GM19397 (cell line): ENCODE results near the gene NID1.
"Not testable (repeated sequence)": the region's sequence is repeated elsewhere in the genome, so short reads cannot be mapped to it uniquely, and the experiment has no call there.

Source experiments
- ATAC-seq: cut with Tn5 transposase; IDR thresholded peaks from one replicate; pipeline ENCODE4 v1.9.1; 2021; ENCODE audit warnings: mild to moderate bottlenecking, moderate library complexity; ENCODE audit not compliant: unreplicated experiment

NID1 gene

DNA sequence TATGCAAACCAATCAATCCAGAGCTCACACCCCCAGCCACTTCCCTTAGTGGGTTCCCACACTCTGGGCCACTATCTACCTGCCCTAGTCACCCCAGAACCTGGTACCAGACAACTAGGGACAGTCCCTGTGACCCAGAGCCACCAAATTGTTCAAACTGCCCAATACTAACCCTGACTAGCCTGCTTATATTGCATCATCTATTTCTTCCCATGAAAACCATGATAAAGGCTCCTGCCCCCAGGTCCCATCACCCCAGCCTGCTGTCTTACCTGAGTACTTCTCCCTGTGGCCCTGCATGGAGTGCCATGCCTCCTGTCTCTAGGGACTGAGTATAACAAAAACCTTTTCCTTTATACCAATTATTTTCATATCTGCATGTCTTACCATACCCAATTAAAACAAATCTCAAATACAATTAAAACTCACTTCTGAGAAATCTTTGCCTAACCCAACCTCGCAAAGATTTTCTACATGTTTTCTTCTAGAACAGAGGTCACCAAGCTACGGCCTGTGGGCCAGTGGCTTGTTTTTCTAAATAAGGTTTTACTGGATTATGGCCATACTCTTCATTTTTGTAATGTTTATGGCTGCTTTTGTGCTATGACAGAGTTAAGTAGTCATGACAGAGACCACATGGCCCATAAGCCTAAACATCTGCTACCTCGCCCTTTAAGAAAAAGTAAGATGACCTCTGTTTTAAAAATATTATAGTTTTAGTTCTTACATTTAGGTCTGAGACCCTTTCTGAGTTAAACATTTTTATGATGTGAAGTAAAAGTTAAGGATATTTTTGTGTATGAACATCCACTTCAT, 31.0 kb upstream of the NID1 start:
- ATAC-seq, result no peak

- ATAC-seq, result no peak
These were observed 28.0 kb upstream of the NID1 start for GRCh38 chr1:236092899-236093298.

DNA sequence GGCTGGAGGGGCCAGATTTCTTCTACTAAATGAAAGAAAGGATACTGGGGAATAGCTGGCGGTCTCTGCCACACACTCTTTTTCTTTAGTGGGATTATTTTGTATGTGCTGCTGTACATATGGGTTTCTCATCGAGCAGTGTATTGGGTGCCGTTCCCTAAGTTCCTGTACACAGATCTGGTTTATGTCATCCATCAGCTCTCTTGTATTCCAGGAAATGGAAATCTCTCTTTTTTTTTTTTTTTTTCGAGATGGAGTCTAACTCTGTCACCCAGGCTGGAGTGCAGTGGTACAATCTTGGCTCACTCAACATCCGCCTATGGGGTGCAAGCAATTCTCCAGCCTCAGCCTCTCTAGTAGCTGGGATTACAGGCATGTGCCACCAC, 27.0 kb upstream of the NID1 start:
- no peak for ATAC-seq

DNA sequence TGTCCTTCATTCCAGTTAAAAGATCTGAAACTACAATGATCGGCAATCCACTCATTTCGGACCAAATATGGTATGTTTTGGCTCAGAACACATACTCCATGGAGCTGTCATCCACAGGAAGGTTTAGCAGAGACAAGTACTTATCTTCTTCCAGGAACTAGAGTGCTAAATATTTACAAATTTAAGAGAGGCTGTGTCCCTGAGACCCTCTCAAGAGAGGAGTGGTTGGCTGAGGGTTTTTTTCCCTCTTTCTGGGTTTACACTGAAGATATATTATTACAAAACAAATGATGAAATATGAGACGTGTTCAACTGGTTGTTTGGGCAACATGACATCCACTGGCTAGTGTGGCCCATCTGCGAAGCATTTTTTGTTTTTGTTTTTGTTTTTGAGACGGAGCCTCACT, 25.9 kb upstream of the NID1 start:
- ATAC-seq, result no peak

DNA sequence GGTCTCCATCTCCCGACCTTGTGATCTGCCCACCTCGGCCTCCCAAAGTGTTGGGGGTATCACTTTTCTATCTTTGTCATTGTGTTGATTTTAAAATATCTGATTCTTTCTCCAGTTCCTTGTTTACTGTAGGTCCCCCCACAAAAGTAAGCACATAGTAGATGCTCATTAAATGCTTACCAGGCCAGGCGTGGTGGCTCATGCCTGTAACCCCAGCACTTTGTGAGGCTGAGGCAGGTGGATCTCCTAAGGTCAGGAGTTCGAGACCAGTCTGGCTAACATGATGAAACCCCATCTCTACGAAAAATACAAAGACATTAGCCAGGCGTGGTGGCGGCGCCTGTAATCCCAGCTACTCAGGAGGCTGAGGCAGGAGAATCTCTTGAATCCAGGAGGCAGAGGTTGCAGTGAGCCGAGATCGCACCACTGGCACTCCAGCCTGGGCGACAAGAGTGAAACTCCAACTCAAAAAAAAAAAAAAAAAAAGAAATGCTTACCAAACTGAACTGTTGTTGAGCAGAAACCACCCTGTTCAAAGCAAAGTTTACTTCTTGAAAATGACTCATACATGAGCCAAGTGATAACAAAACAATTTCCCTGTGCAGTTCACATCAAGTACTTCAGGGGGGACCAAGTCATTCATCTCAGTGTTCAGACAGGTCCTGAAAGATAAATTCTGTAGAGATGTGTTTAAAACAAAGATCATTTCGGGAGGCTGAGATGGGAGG, 24.3 kb upstream of the NID1 start:
- no peak for ATAC-seq

DNA sequence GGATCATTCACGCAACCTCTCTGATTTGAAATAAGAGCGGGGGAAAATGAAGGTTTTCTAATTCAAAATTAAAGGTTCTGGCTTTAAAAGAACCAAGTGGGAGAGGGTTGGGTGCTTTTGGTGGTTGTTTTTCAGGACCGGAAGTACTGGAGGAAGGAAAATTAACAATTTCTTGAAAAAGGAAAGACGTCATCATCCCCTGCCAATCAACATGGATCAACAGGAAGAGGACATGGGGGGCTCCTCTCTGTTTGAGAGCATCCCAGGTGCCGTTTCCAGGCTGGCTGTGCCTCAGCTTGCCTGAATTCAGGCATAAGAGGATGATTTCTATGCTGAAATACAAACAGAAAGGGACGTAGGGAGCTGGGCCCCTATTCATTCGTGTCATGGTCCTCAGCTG, 21.6 kb upstream of the NID1 start:
- ATAC-seq, result no peak

DNA sequence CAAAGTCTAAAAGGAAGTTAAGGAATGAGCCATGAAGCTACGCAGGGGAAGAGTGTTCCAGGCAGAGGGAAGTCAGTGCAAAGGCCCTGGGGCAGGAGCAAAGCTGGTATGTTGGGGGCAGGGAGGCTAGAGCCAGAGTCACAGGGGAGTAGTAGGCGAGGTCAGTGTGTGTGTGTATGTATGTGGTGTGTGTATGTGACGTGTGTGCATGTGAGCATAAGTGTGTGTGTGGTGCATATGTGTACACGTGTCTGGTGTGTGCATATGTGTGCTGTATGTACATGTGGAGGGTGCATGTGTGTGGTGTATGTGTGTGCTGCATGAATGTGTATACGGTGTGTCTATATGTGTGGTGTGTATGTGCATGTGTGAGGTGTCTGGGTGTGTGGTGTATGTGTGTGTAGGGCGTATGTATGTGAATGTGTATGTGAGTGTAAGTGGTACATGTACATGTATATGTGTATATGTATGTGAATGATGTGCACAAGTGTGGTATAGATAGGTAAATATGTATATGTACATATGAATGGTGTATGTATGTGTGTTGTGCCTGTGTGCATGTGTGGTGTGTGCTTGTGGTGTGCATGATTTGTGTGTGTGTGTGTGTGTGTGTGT, 20.8 kb upstream of the NID1 start:
- ATAC-seq, result no peak

GRCh38 chr1:236084386-236084730, 19.5 kb upstream of the NID1 start:
- ATAC-seq, result no peak

- ATAC-seq, result no peak
These were observed 18.9 kb upstream of the NID1 start for GRCh38 chr1:236083650-236084385.

DNA sequence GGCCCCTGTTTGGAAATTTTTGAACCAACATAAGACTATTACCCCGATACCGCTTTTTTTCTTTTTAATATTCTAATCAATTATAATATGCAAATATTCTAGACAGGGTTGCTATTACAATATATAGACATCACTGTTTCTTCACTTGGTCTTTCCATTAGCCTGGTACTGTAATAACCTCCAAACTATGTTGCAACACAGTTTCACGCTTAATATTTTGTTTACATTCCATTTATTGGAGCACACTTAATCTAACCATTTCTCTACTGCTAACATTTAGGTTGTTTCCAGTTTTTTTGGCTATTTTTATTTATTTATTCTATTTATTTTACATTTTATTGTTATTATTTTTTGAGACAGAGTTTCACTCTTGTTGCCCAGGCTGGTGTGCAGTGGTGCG, 17.6 kb upstream of the NID1 start:
- ATAC-seq, result no peak

DNA sequence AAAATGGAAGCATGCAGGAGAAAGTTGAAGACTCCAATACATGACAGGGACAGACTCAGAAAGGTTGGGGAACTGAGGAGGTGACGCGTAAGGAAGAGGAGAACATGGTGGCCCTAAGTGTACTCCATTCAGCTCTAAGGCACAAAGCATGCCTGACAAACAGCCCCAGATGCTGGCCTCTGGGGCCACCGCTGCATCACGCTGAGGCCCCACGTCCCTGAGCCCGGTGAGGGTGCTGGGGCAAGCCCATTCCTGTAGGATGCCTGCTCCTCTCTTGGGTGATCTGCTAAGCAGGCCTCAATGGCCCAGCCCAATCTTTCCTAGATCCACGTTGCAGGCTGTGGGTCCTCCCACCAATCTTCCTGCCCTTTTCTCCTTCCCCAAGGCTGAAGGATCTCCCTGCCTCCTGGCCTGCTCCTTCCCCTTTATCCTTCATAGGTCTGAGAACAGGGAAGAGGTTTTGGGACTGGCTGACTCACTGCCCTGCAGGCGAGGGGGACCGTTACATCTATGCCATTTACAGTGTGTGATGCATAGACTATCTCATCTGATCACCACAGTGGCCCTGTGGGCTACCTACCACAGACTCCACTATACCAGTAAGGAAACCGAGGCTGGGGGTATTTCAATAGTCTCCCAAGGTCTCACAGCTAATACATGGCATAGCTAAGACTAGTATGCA, 16.8 kb upstream of the NID1 start:
- ATAC-seq, result no peak

DNA sequence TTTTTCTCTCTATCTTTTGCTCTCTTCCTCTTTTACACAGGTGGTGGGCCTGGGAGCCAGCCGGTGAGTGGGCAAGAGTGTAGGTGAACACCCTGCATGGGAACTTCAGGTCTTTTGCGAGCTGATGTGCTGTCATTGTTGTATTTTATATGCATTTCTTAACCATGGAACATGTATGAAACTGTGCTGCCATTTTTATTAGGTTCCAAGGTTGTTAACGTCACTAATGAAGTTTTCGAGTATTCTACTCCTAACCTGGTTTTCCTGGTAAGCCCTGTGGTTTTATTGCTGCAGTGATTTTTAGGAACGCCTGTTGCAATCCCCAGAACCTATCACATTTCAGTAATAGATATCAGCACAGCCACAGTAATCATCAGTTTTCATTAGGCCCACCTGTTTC, 14.8 kb upstream of the NID1 start:
- ATAC-seq, result no peak

DNA sequence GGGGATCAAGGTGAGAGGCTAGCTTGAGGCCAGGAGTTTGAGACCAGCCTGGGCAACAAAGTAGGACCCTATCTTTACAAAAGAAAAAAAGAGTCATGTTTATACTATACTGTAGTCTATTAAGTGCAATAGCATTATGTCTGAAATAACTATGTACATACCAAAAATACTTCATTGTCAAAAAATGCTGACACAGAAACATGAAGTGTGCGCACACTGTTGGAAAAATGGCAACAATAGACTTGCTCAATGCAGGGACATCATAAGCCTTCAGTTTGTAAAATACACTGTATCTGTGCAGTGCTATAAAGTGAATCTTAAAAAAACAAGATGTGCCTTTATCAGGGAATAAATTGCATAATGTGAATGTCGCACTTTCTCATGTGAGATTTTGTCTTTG, 14.1 kb upstream of the NID1 start:
- no peak for ATAC-seq

DNA sequence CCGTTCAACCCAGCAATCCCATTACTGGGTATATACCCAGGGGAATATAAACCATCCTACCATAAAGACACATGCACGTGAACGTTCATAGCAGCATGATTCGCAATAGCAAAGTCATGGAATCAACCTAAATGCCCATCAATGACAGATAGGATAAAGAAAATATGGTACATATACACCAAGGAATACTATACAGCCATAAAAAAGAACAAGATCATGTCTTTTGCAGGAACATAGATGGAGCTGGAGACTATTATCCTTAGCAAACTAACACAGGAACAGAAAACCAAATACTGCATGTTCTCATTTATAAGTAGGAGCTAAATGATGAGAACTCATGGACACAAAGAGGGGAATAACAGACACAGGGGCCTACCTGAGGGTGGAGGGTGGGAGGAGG, 13.2 kb upstream of the NID1 start:
- not testable (repeated sequence) for ATAC-seq

DNA sequence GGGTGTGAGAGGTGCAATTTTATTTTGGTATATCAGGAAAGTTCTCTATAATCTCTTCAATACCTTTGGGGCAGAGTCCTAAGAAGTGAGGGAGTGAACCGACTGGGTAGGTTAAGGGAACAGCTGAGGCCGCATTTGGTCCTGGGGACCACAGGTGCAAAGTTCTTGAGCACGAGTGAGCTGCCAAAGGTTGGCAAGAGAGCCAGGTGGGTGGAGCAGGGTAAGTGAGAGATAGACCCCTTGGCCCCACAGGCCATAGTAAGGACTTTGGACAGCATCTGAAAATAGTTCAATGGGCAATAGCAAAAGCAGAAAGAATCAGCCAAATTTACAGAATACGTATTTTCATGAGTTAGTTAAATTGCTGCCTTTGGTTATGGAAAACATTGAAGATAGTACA, 11.0 kb upstream of the NID1 start:
- ATAC-seq, result no peak

GRCh38 chr1:236073307-236073897, 8.5 kb upstream of the NID1 start:
- ATAC-seq, result no peak

- ATAC-seq, result no peak
These were observed 7.1 kb upstream of the NID1 start for GRCh38 chr1:236072001-236072400.

- no peak for ATAC-seq
These were observed 5.9 kb upstream of the NID1 start for GRCh38 chr1:236070753-236071152.

- no peak for ATAC-seq
These were observed 4.9 kb upstream of the NID1 start for GRCh38 chr1:236069796-236070195.

- no peak for ATAC-seq
These were observed 3.1 kb upstream of the NID1 start for GRCh38 chr1:236067854-236068454.
